ENCODE results near the gene RHOT2. TPM values are rescaled to one million over a fixed set of nuclear protein-coding genes. Genes with fewer than 3 reads are reported as not detected.

Gene RHOT2
- total RNA-seq, 2 experiments from 2014 or later = 110 TPM

- ATAC-seq (no peak), DNase-seq (no peak)
- ChIA-PET CTCF (interaction anchor here (1.0 to 1.7 kb wide), 4 partner anchors 13 to 105 kb away, joined by 3 to 6 read pairs (median 4); partner anchors contain the start of gene RHOT2), POLR2A (interaction anchor here (0.6 to 2.7 kb wide), 9 partner anchors 9 to 625 kb away, joined by 3 to 16 read pairs (median 5); partner anchors contain the start of genes METTL26, RHOT2, WDR24 and WDR90)
- peak overlapping the region; percentile 83 for H3K4me3 Mint-ChIP-seq
- H3K9me3 Mint-ChIP-seq = no peaks in the 10 kb centered on the region
- intact Hi-C loops (cut with micrococcal nuclease) = no loop called here
- TF ChIP-seq CTCF (IDR thresholded peaks at IDR 0.05) = no peak
- H3K27ac Mint-ChIP-seq = no peak overlapping the region
- peaks cover 3% of the 10 kb centered on the region for H3K27me3 Mint-ChIP-seq
- peaks cover 40% of the 10 kb centered on the region for H3K4me1 Mint-ChIP-seq (ENCODE audit: low read depth)
- H3K36me3 Mint-ChIP-seq (ENCODE audit: low read depth) = peaks cover 20% of the 10 kb centered on the region
Measured at GRCh38 chr16:680625-680945, 12.7 kb downstream of the RHOT2 start.

- H3K36me3 Mint-ChIP-seq (ENCODE audit: low read depth) = peaks cover 23% of the 10 kb centered on the region
- intact Hi-C loops (cut with micrococcal nuclease) = no loop called here
- H3K4me3 Mint-ChIP-seq = peak overlapping the region; percentile 83
- no peak for TF ChIP-seq CTCF (IDR thresholded peaks at IDR 0.05)
- ATAC-seq = no peak
- POLR2A ChIA-PET = interaction anchor here (0.6 to 2.7 kb wide), 13 partner anchors 8 to 624 kb away, joined by 3 to 16 read pairs (median 4); partner anchors contain the start of genes METTL26, RHOT2, WDR24 and WDR90
- no peak for DNase-seq
- H3K27ac Mint-ChIP-seq = peak overlapping the region; percentile 34
- CTCF ChIA-PET = interaction anchor here (1.0 to 1.7 kb wide), 5 partner anchors 13 to 105 kb away, joined by 3 to 7 read pairs (median 5); partner anchors contain the start of gene RHOT2
- H3K4me1 Mint-ChIP-seq (ENCODE audit: low read depth) = peaks cover 45% of the 10 kb centered on the region
- no peaks in the 10 kb centered on the region for H3K9me3 Mint-ChIP-seq
- peaks cover 3% of the 10 kb centered on the region for H3K27me3 Mint-ChIP-seq
Measured at GRCh38 chr16:680967-681745, 13.2 kb downstream of the RHOT2 start.

GRCh38 chr16:681746-682427 lies 14.0 kb downstream of the RHOT2 start:
- Mint-ChIP-seq H3K36me3 (ENCODE audit: low read depth) (peaks cover 26% of the 10 kb centered on the region), H3K4me1 (ENCODE audit: low read depth) (peaks cover 47% of the 10 kb centered on the region), H3K4me3 (peak overlapping the region; percentile 83), H3K27me3 (no peaks in the 10 kb centered on the region), H3K9me3 (no peaks in the 10 kb centered on the region), H3K27ac (peak overlapping the region; percentile 38)
- POLR2A ChIA-PET = interaction anchor here (0.6 to 2.7 kb wide), 9 partner anchors 8 to 46 kb away, joined by 3 to 11 read pairs (median 4); partner anchors contain the start of genes METTL26, RHOT2 and WDR90
- ATAC-seq (no peak), DNase-seq (no peak)
- no peak for TF ChIP-seq CTCF (IDR thresholded peaks at IDR 0.05)
- CTCF ChIA-PET = interaction anchor here (1.0 to 1.7 kb wide), 4 partner anchors 14 to 104 kb away, joined by 3 to 7 read pairs (median 6); partner anchors contain the start of gene RHOT2
- intact Hi-C loops (cut with micrococcal nuclease) = no loop called here

GRCh38 chr16:682493-683395 lies 14.8 kb downstream of the RHOT2 start:
- Mint-ChIP-seq H3K9me3 (no peaks in the 10 kb centered on the region), H3K36me3 (ENCODE audit: low read depth) (peaks cover 26% of the 10 kb centered on the region), H3K27ac (peak overlapping the region; percentile 68), H3K4me3 (peak overlapping the region; percentile 83), H3K4me1 (ENCODE audit: low read depth) (peaks cover 47% of the 10 kb centered on the region), H3K27me3 (no peaks in the 10 kb centered on the region)
- ATAC-seq (no peak), DNase-seq (no peak)
- TF ChIP-seq CTCF (IDR thresholded peaks at IDR 0.05) = no peak
- POLR2A ChIA-PET = interaction anchor here (0.6 to 1.7 kb wide), 5 partner anchors 13 to 45 kb away, joined by 4 to 8 read pairs (median 4); partner anchors contain the start of gene RHOT2
- intact Hi-C loops (cut with micrococcal nuclease) = no loop called here
- CTCF ChIA-PET = interaction anchor here (1.5 to 1.7 kb wide), 2 partner anchors 29 to 35 kb away, joined by 6 to 7 read pairs; no protein-coding TSS in a partner anchor

Data from activated CD8-positive, alpha-beta T cell treated with anti-CD3 and anti-CD28 coated beads for 36 hours (primary cell).